Measurements from ENCODE around the gene INSRR. TPM values are rescaled to one million over a fixed set of nuclear protein-coding genes. Genes with fewer than 3 reads are reported as not detected.

The INSRR gene
- total RNA-seq, 1 donor from 2014 or later, result not detected

DNA sequence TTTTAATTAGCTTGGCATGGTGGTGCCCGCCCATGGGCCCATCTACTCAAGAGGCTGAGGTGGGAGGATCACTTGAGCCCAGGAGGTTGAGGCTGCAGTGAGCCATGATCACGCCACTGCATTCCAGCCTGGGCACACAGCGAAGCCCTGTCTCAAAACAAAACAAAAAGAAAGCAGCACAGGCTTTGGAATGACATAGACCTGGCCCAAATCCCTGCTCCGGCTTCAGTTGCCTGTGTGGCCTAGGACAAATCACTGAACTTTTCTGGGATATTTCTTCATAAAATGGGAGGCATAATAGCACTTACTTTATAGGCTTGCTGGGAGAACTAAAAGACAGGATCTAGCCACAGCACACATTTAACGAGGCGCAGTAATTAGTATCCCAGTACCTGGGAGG, 37.0 kb upstream of the INSRR start:
- intact Hi-C loops (cut with DNase I), result no loop called here
- DNase-seq, result peak; percentile 16
- peak overlapping the region; percentile 63 for H3K4me3 ChIP-seq
- H3K36me3 ChIP-seq, result no peaks in the 10 kb centered on the region
- no peak for ATAC-seq
- peaks cover 17% of the 10 kb centered on the region for H3K27me3 ChIP-seq (ENCODE audit: low read depth)
- H3K27ac ChIP-seq, result peak overlapping the region; percentile 31
- H3K9me3 ChIP-seq, result no peaks in the 10 kb centered on the region
- H3K4me1 ChIP-seq, result peaks cover 70% of the 10 kb centered on the region
- TF ChIP-seq, protein P1, sequence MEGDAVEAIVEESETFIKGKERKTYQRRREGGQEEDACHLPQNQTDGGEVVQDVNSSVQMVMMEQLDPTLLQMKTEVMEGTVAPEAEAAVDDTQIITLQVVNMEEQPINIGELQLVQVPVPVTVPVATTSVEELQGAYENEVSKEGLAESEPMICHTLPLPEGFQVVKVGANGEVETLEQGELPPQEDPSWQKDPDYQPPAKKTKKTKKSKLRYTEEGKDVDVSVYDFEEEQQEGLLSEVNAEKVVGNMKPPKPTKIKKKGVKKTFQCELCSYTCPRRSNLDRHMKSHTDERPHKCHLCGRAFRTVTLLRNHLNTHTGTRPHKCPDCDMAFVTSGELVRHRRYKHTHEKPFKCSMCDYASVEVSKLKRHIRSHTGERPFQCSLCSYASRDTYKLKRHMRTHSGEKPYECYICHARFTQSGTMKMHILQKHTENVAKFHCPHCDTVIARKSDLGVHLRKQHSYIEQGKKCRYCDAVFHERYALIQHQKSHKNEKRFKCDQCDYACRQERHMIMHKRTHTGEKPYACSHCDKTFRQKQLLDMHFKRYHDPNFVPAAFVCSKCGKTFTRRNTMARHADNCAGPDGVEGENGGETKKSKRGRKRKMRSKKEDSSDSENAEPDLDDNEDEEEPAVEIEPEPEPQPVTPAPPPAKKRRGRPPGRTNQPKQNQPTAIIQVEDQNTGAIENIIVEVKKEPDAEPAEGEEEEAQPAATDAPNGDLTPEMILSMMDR (IDR thresholded peaks at IDR 0.05), result no peak

- intact Hi-C loops (cut with DNase I), result no loop called here
- ATAC-seq (no peak), DNase-seq (no peak)
- Histone ChIP-seq H3K4me1 (peaks cover 68% of the 10 kb centered on the region), H3K9me3 (no peaks in the 10 kb centered on the region), H3K36me3 (no peaks in the 10 kb centered on the region), H3K27ac (peak overlapping the region; percentile 86), H3K4me3 (peak overlapping the region; percentile 63), H3K27me3 (ENCODE audit: low read depth) (peaks cover 17% of the 10 kb centered on the region)
- TF ChIP-seq, protein P1 (IDR thresholded peaks at IDR 0.05), result no peak
These were observed 36.5 kb upstream of the INSRR start for GRCh38 chr1:156895455-156895812.

DNA sequence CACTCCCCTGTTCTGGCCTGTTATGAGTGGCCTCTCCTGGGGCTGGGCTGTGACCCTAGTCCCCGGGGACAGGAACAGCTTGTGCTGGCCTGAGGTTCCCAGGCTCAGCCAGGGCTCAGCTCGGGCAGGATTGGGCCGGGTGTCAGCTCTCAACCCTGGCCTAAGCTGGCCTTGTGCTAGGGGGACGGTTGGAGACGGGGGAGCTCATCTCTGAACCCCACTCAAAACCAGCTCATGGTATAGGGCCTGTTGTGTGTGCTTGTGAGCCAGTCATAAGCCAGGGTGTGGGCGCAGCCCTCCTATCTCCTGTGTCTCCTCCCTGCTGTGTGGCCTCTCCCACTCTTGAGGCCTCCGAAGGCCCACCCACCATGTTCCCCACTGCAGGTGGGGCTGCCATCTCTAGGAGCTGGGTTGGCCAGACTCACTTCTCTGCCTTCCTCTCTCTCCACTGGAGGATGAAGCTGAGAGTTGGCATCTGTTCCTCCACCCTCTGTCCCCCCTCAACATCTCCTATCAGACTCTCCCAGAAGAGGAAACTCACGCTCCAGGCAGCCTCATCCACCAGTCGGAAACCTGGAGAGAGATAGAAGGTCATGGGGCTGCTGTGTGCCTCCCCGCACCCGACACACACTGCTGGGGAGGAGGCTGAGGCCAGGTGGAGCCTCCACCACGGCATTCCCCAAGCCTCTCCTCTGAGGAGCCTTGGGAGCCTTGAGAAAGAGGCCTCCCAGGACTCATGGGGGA, 36.0 kb upstream of the INSRR start:
- TF ChIP-seq, protein P1 (IDR thresholded peaks at IDR 0.05), result no peak
- Histone ChIP-seq H3K27me3 (ENCODE audit: low read depth) (peaks cover 17% of the 10 kb centered on the region), H3K4me3 (peak overlapping the region; percentile 63), H3K27ac (peak overlapping the region; percentile 86), H3K36me3 (no peaks in the 10 kb centered on the region), H3K4me1 (peaks cover 64% of the 10 kb centered on the region), H3K9me3 (no peaks in the 10 kb centered on the region)
- intact Hi-C loops (cut with DNase I), result no loop called here
- ATAC-seq (peak in 1 of 2 donors; percentile 4), DNase-seq (peak; percentile 44)

GRCh38 chr1:156894001-156894400, 35.1 kb upstream of the INSRR start:
- peak; percentile 15 for DNase-seq
- H3K27me3 ChIP-seq (ENCODE audit: low read depth), result peaks cover 17% of the 10 kb centered on the region
- H3K27ac ChIP-seq, result peak overlapping the region; percentile 86

DNA sequence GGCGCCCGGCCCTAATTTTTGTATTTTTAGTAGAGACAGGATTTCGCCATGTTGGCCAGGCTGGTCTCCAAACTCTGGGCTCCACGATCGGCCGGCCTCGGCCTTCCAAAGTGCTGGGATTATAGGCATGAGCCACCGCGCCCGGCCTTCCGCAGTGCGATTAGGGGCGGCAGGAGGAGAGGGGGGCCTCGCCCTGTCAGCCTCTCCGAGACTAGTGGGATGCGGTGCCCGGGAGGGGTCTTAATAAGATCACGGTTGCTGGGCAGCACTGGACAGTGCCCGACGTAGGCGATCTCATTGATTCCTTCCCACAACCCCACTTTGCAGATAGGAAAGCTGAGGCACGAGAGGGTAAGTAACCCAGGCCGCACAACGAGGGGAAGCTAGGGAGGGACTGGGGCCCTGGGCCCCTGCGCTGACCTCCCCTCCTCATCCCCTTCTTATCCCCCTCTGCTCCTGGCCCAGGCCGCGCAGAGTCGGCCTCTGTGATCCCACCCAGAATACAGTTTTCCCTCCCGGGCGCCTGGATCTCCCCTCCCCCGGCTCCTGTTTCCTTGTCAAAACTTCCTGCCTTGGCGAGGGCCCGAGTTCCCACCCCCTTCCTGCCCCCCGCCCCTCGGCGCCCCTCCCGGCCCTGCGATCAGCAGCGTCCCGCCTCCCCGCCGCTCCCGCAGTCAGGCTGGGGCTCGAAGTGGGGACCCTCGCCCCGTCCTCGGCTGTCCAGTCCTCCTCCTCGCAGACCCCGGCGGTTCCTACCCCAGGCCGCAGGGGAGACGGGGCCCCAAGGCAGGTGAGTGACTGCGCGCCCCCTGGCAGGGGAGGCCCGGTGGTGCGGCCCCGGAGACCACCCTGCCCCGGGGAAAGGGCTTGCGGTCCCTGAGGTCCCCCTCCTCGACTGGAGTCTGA, 34.4 kb upstream of the INSRR start, which contains the start of gene PEAR1:
TSS of gene PEAR1 (plus strand) at position 671 of the 906 bp plus-strand sequence. CDS start 10,209 bp downstream, outside the sequence.
- intact Hi-C loops (cut with DNase I), result no loop called here
- no peaks in the 10 kb centered on the region for H3K36me3 ChIP-seq
- H3K9me3 ChIP-seq, result no peaks in the 10 kb centered on the region
- peak within 1 kb of the TSS; percentile 63 for H3K4me3 ChIP-seq
- TF ChIP-seq, protein P1 (IDR thresholded peaks at IDR 0.05), result no peak
- H3K4me1 ChIP-seq, result peaks cover 48% of the 10 kb centered on the region
- peak within 1 kb of the TSS; percentile 86 for H3K27ac ChIP-seq
- no peak for DNase-seq
- ATAC-seq, result peak; percentile 1 to 28
- H3K27me3 ChIP-seq (ENCODE audit: low read depth), result peaks cover 17% of the 10 kb centered on the region

More at GRCh38 chr1:156894001-156894400, 35.1 kb upstream of the INSRR start:
- ATAC-seq, result no peak
- Histone ChIP-seq H3K4me1 (peaks cover 55% of the 10 kb centered on the region), H3K9me3 (no peaks in the 10 kb centered on the region), H3K4me3 (peak overlapping the region; percentile 63), H3K36me3 (no peaks in the 10 kb centered on the region)
- intact Hi-C loops (cut with DNase I), result no loop called here
- TF ChIP-seq, protein P1 (IDR thresholded peaks at IDR 0.05), result no peak
